Gastroesophageal sphincter (tissue), 4 donors: Measurements from ENCODE around the gene KLHDC7A. TPM values are rescaled to one million over a fixed set of nuclear protein-coding genes. Genes with fewer than 3 reads are reported as not detected.

ENCODE experiments used
- ATAC-seq: fragments of 150-250 bp; one replicate; pipeline ENCODE4 v1.9.1; 2016; ENCODE audit warnings: mild to moderate bottlenecking, moderate library complexity
- H3K27ac ChIP-seq, 4 donors: fragments of 200-600 bp; sonication (generic) in 3 of 4; 1 replicate in 3 of 4; 2 replicates in 1 of 4; pipeline ENCODE4 v1.5.1; 2016 to 2019
- H3K27me3 ChIP-seq: fragments of 200-600 bp; sonication (generic); one replicate; pipeline ENCODE4 v1.5.1; 2019
- H3K36me3 ChIP-seq, 2 donors: fragments of 200-600 bp; sonication (generic); one replicate each; pipeline ENCODE4 v1.5.1; 2019; ENCODE audit warnings: control low read depth in 1 of 2
- H3K4me1 ChIP-seq, 3 donors: fragments of 200-600 bp; sonication (generic); 1 replicate in 2 of 3; 2 replicates in 1 of 3; pipeline ENCODE4 v1.5.1; 2016 to 2019; ENCODE audit warnings: control low read depth in 2 of 3
- H3K4me3 ChIP-seq, 2 donors: fragments of 200-600 bp; sonication (generic); one replicate each; pipeline ENCODE4 v1.5.1; 2019; ENCODE audit warnings: mild to moderate bottlenecking in 1 of 2, moderate library complexity in 1 of 2
- H3K9me3 ChIP-seq, 3 donors: fragments of 200-600 bp; sonication (generic); one replicate each; pipeline ENCODE4 v1.5.1; 2017 to 2019; ENCODE audit warnings: control low read depth in 2 of 3
- CTCF ChIP-seq, 4 experiments: fragments of 200-600 bp in 2 of 4; fragments of 450-650 bp in 2 of 4; sonication (generic) in 1 of 4; IDR thresholded peaks; one replicate each; pipeline ENCODE4 v1.5.1; 2017 to 2019; ENCODE audit warnings: antibody characterized with exemption in 4 of 4, mild to moderate bottlenecking in 2 of 4, moderate library complexity in 2 of 4
- EP300 ChIP-seq: sonication (generic); formaldehyde crosslinking; IDR thresholded peaks from one replicate; pipeline ENCODE4 v1.6.1; 2017; ENCODE audit warnings: antibody characterized with exemption, mild to moderate bottlenecking
- POLR2A ChIP-seq, 2 donors: fragments of 450-650 bp; IDR thresholded peaks; one replicate each; pipeline ENCODE4 v1.6.1; 2017; ENCODE audit warnings: antibody characterized with exemption in 2 of 2, mild to moderate bottlenecking in 2 of 2, moderate library complexity in 1 of 2
- POLR2AphosphoS5 ChIP-seq: sonication (generic); formaldehyde crosslinking; IDR thresholded peaks from one replicate; pipeline ENCODE4 v1.6.1; 2017; ENCODE audit warnings: antibody characterized with exemption
- WGBS, 2 donors: methylation state at CpG; one replicate each; pipeline ENCODE4 v1.1.5; 2018; ENCODE audit warnings: low coverage in 1 of 2; 5-methylcytosine and 5-hydroxymethylcytosine counted together
- total RNA-seq, 4 donors: library from RNA; depleted of rRNA; stranded (reverse); fragments of >200 nt; gene quantifications; one replicate each; pipeline ENCODE4 v1.1.0, GENCODE V29; 2016

Gene KLHDC7A
- total RNA-seq, 4 donors from 2014 or later, result 0.22 TPM; not detected in 3

- Histone ChIP-seq H3K4me1 (no peaks in the 10 kb centered on the region), H3K4me3 (no peak overlapping the region), H3K27me3 (peaks cover 85% of the 10 kb centered on the region), H3K27ac (no peak overlapping the region), H3K9me3 (no peaks in the 10 kb centered on the region), H3K36me3 (no peaks in the 10 kb centered on the region)
- no peak for ATAC-seq
- 67 to 79% methylated on average over 2 to 5 of the region's 11 CpGs for WGBS, 2 donors
- TF ChIP-seq CTCF (IDR thresholded peaks at IDR 0.05) (no peak), EP300 (no peak), POLR2A (IDR thresholded peaks at IDR 0.05) (no peak), POLR2AphosphoS5 (no peak)
These were observed 7.4 kb upstream of the KLHDC7A start for GRCh38 chr1:18473195-18473815.

- 76 to 84% methylated on average over 6 to 10 of the region's 10 CpGs for WGBS, 2 donors
- no peak overlapping the region for H3K4me3 ChIP-seq
- H3K27me3 ChIP-seq, result peaks cover 73% of the 10 kb centered on the region
- TF ChIP-seq POLR2AphosphoS5 (no peak), EP300 (no peak), POLR2A (IDR thresholded peaks at IDR 0.05) (no peak), CTCF (IDR thresholded peaks at IDR 0.05) (no peak)
- no peaks in the 10 kb centered on the region for H3K4me1 ChIP-seq
- no peak overlapping the region for H3K27ac ChIP-seq
- H3K36me3 ChIP-seq, result no peaks in the 10 kb centered on the region
- H3K9me3 ChIP-seq, result no peaks in the 10 kb centered on the region
- no peak for ATAC-seq
These were observed 6.1 kb upstream of the KLHDC7A start for GRCh38 chr1:18474559-18475175.

GRCh38 chr1:18475234-18475905 is 5.4 kb upstream of the KLHDC7A start:
- ATAC-seq, result no peak
- 64 to 83% methylated on average over 8 to 9 of the region's 10 CpGs for WGBS, 2 donors

GRCh38 chr1:18479454-18479853 is 1.3 kb upstream of the KLHDC7A start:
- no peak for ATAC-seq
- no peak overlapping the region for H3K4me3 ChIP-seq
- H3K27me3 ChIP-seq, result peaks cover 77% of the 10 kb centered on the region
- no peaks in the 10 kb centered on the region for H3K36me3 ChIP-seq
- no peak overlapping the region for H3K27ac ChIP-seq
- 24 to 68% methylated on average over 2 to 8 of the region's 8 CpGs for WGBS, 2 donors
- no peaks in the 10 kb centered on the region for H3K9me3 ChIP-seq
- TF ChIP-seq EP300 (no peak), POLR2AphosphoS5 (no peak), POLR2A (IDR thresholded peaks at IDR 0.05) (no peak)
- no peaks in the 10 kb centered on the region for H3K4me1 ChIP-seq

More at GRCh38 chr1:18475234-18475905, 5.4 kb upstream of the KLHDC7A start:
- Histone ChIP-seq H3K27ac (no peak overlapping the region), H3K9me3 (no peaks in the 10 kb centered on the region), H3K4me1 (no peaks in the 10 kb centered on the region), H3K36me3 (no peaks in the 10 kb centered on the region), H3K27me3 (peaks cover 73% of the 10 kb centered on the region), H3K4me3 (no peak overlapping the region)
- no peak for TF ChIP-seq EP300
- TF ChIP-seq POLR2A (IDR thresholded peaks at IDR 0.05), result no peak

GRCh38 chr1:18481190-18481920 is 625 bp downstream of the KLHDC7A start:
- Histone ChIP-seq H3K36me3 (no peaks in the 10 kb centered on the region), H3K4me3 (no peak overlapping the region), H3K27me3 (peaks cover 65% of the 10 kb centered on the region), H3K27ac (no peak overlapping the region), H3K4me1 (no peaks in the 10 kb centered on the region), H3K9me3 (no peaks in the 10 kb centered on the region)
- 100% methylated on average over 1 of the region's 25 CpGs; no CpG with 5 or more reads in 1 of the 2 donors for WGBS, 2 donors
- TF ChIP-seq EP300 (no peak), CTCF (IDR thresholded peaks at IDR 0.05) (no peak), POLR2A (IDR thresholded peaks at IDR 0.05) (no peak), POLR2AphosphoS5 (no peak)
- ATAC-seq, result no peak
